ENCODE results near the gene NRDC.

- no peak for TF ChIP-seq POLR2A (IDR thresholded peaks at IDR 0.05)
- TF ChIP-seq CTCF (IDR thresholded peaks at IDR 0.05) = no peak
Observed at GRCh38 chr1:51897699-51898031, 19.1 kb upstream of the NRDC start.
